Astrocyte (in vitro differentiated cells and primary cell): ENCODE data around the gene PLPP4.

ENCODE experiments used
- CTCF ChIP-seq: IDR thresholded peaks from 2 replicates; pipeline ENCODE4 v1.5.1; 2011; ENCODE audit warnings: low read depth, mild to moderate bottlenecking, inconsistent platforms, low read length, moderate library complexity; ENCODE audit not compliant: insufficient read depth
- EZH2 ChIP-seq: IDR thresholded peaks from 2 replicates; pipeline ENCODE4 v1.6.1; 2012; ENCODE audit warnings: mild to moderate bottlenecking, low read length, inconsistent platforms; ENCODE audit not compliant: insufficient read depth

- TF ChIP-seq CTCF (no peak), EZH2 (no peak)
These were observed 173.2 kb downstream of the PLPP4 start for GRCh38 chr10:120630266-120630665.
